ENCODE measurements around the gene MAPKAPK3.
"Not testable (repeated sequence)": the region's sequence is repeated elsewhere in the genome, so short reads cannot be mapped to it uniquely, and the experiment has no call there.

Gene MAPKAPK3

DNA sequence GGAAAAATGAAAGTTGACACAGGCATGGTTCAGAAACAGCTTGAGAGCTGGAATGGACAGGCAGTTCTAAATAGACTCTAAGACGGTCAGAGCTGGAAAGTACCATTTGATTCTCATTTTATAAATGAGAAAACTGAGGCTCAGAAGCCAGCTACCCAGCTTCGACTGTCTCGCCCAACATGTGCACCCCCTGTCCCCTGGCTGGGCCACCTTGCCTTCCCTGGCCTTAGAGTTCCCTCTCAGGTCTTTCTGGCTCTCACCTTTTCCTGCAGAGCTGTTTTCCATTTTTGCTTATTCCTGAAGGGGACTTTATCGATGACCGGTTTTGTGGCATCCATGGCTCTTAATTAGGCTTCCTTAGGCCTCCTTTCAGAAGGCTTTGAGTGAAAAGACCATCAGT, 40.5 kb downstream of the MAPKAPK3 start:
- 93 to 98% methylated on average over 5 of the region's 5 CpGs for WGBS, 2 experiments (ENCODE audit: insufficient coverage in 2 of 2)
- H3K9me3 ChIP-seq (ENCODE audit: control insufficient read depth, low read length): no peaks in the 10 kb centered on the region
- no peaks in the 10 kb centered on the region for H3K4me1 ChIP-seq (ENCODE audit: control insufficient read depth, insufficient read depth, low read length, poor library complexity, severe bottlenecking)
- H3K27ac ChIP-seq (ENCODE audit: low read depth, low read length, severe bottlenecking): no peak overlapping the region
- H3K36me3 ChIP-seq (ENCODE audit: control insufficient read depth, insufficient read depth, low read length): no peaks in the 10 kb centered on the region
- no peak overlapping the region for H3K4me3 ChIP-seq (ENCODE audit: extremely low read depth, insufficient read depth, low read length, poor library complexity, severe bottlenecking)

DNA sequence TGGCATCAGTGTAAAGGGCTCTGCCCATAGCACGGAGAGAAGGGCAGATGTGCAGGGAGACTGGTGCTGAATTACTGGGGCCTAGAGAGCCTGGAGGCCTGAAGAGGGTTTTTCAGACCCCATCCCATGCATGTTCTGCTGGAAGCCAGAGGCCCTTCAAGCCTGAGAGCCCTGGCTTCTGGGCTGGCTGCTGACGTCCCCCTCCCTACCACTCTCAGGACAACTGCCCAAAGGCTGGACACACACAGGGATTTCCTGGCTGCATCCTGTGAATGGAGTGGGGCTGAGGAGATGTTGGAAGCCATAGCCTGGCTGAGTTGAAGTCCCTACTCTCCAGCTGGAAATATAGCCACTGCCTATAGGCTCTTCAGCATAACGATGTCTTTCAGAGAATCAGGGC, 40.9 kb downstream of the MAPKAPK3 start:
- H3K4me1 ChIP-seq (ENCODE audit: control insufficient read depth, insufficient read depth, low read length, poor library complexity, severe bottlenecking): no peaks in the 10 kb centered on the region
- no peak overlapping the region for H3K27ac ChIP-seq (ENCODE audit: low read depth, low read length, severe bottlenecking)
- WGBS, 2 experiments (ENCODE audit: insufficient coverage in 2 of 2): 82 to 90% methylated on average over 1 to 2 of the region's 3 CpGs
- no peak overlapping the region for H3K4me3 ChIP-seq (ENCODE audit: extremely low read depth, insufficient read depth, low read length, poor library complexity, severe bottlenecking)
- H3K9me3 ChIP-seq (ENCODE audit: control insufficient read depth, low read length): no peaks in the 10 kb centered on the region
- no peaks in the 10 kb centered on the region for H3K36me3 ChIP-seq (ENCODE audit: control insufficient read depth, insufficient read depth, low read length)

DNA sequence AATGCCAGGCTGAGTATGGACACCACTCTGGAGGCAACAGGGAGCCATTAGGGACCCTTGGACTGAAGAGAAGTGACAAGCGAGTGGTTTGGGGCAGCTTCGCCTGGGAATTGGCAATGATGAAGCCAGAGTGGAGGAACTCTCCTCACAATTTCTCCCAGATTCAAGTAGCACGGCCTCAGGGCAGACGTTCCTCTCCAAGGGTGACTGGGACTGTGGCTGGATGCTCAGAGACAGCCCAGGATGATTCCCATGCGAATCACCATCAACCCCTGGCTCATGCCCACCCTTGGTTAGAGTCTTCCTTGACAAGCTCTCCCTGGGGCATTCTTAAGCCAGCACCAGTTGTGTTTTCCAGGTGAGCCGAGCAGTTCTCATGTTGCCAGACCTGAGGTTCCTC, 41.5 kb downstream of the MAPKAPK3 start:
- Histone ChIP-seq H3K27ac (ENCODE audit: low read depth, low read length, severe bottlenecking) (no peak overlapping the region), H3K36me3 (ENCODE audit: control insufficient read depth, insufficient read depth, low read length) (no peaks in the 10 kb centered on the region), H3K4me1 (ENCODE audit: control insufficient read depth, insufficient read depth, low read length, poor library complexity, severe bottlenecking) (no peaks in the 10 kb centered on the region), H3K4me3 (ENCODE audit: extremely low read depth, insufficient read depth, low read length, poor library complexity, severe bottlenecking) (no peak overlapping the region), H3K9me3 (ENCODE audit: control insufficient read depth, low read length) (no peaks in the 10 kb centered on the region)
- 93 to 98% methylated on average over 6 of the region's 6 CpGs for WGBS, 2 experiments (ENCODE audit: insufficient coverage in 2 of 2)

DNA sequence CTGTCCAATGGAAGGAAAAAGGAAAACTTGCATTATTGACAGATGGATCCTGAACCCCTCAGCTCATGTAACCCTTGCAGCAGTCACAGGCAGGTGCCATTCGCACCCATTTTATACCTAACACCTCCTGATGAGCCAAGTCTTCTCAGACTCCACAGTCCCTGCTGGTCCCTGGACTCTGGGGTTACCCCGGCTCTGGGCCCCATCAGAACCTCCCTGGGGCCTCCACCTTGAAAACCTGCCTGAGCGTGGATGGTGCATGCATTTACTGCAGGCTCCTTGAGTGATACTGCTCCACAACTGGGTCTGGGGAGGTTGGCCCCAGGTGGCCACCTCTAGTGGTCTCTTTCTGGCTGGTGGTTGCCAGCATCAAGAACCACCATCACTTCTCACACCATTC, 41.9 kb downstream of the MAPKAPK3 start:
- WGBS, 2 experiments (ENCODE audit: insufficient coverage in 2 of 2): 87 to 97% methylated on average over 3 of the region's 3 CpGs
- Histone ChIP-seq H3K4me3 (ENCODE audit: extremely low read depth, insufficient read depth, low read length, poor library complexity, severe bottlenecking) (no peak overlapping the region), H3K36me3 (ENCODE audit: control insufficient read depth, insufficient read depth, low read length) (no peaks in the 10 kb centered on the region), H3K9me3 (ENCODE audit: control insufficient read depth, low read length) (no peaks in the 10 kb centered on the region), H3K27ac (ENCODE audit: low read depth, low read length, severe bottlenecking) (no peak overlapping the region), H3K4me1 (ENCODE audit: control insufficient read depth, insufficient read depth, low read length, poor library complexity, severe bottlenecking) (no peaks in the 10 kb centered on the region)

DNA sequence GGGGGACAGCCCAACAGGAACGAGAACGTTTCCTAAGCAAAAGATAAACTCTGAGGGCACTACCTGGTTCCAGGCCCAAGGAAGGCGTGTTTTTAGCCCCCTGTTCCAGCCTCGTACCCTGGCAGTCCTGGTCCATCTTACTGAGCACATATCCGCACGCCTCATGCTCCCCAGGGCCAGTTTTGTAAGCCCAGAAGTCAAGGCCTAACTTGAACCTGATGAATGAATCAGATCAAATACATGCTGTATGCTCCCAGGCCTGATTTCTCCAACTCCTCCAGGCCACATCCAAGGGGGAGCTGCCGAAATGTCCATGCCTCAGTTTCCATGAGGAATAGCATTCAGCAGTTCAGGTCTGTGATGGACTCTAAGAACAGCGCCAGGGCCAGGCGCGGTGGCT, 43.4 kb downstream of the MAPKAPK3 start:
- Histone ChIP-seq H3K4me3 (ENCODE audit: extremely low read depth, insufficient read depth, low read length, poor library complexity, severe bottlenecking) (no peak overlapping the region), H3K4me1 (ENCODE audit: control insufficient read depth, insufficient read depth, low read length, poor library complexity, severe bottlenecking) (peaks cover 1% of the 10 kb centered on the region), H3K36me3 (ENCODE audit: control insufficient read depth, insufficient read depth, low read length) (no peaks in the 10 kb centered on the region), H3K9me3 (ENCODE audit: control insufficient read depth, low read length) (no peaks in the 10 kb centered on the region), H3K27ac (ENCODE audit: low read depth, low read length, severe bottlenecking) (no peak overlapping the region)
- 91% methylated on average over 9 to 10 of the region's 10 CpGs for WGBS, 2 experiments (ENCODE audit: insufficient coverage in 2 of 2)

DNA sequence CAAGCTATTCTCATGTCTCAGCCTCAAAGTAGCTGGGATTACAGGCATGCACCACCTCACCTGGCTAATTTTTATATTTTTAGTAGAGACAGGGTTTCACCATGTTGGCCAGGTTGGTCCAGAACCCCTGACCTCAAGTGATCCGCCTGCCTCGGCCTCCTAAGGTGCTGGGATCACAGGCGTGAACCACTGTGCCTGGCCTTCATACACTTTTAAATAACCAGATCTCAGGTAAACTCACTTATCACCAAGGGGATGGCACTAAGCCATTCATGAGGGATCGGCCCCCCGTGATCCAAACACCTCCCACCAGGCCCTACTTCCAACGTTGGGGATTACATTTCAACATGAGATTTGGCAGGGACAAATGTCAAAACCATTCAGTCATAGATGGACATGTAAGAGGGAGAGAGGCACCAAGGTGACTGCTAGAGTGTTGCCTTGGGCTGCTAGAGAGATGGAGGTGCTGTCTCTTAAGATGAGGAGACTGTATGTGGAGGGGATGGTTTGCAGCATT, 44.4 kb downstream of the MAPKAPK3 start:
- Histone ChIP-seq H3K36me3 (ENCODE audit: control insufficient read depth, insufficient read depth, low read length) (no peaks in the 10 kb centered on the region), H3K4me3 (ENCODE audit: extremely low read depth, insufficient read depth, low read length, poor library complexity, severe bottlenecking) (no peak overlapping the region), H3K4me1 (ENCODE audit: control insufficient read depth, insufficient read depth, low read length, poor library complexity, severe bottlenecking) (peaks cover 4% of the 10 kb centered on the region), H3K27ac (ENCODE audit: low read depth, low read length, severe bottlenecking) (no peak overlapping the region), H3K9me3 (ENCODE audit: control insufficient read depth, low read length) (no peaks in the 10 kb centered on the region)
- WGBS, 2 experiments (ENCODE audit: insufficient coverage in 2 of 2): 92 to 94% methylated on average over 4 of the region's 6 CpGs

DNA sequence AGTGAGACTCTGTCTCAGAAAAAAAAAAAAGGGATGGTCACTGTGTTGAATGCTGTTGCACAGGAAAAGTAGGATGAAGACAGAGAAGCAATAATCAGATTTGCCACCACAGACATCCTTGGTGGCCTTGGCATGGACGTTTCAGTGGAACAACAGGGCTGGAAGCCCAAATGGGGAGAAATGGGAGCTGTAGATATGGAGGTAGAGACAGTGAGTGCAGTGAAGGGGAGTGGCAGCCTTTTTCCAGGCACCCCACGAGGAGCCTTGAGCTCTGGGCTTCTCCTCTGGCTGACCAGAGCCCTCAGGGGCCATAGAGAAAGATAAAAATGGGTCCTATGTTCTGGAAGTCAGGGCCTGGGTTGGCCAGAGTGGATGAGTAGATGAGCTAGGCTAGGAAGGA, 45.5 kb downstream of the MAPKAPK3 start:
- Histone ChIP-seq H3K9me3 (ENCODE audit: control insufficient read depth, low read length) (no peaks in the 10 kb centered on the region), H3K4me1 (ENCODE audit: control insufficient read depth, insufficient read depth, low read length, poor library complexity, severe bottlenecking) (peaks cover 4% of the 10 kb centered on the region), H3K27ac (ENCODE audit: low read depth, low read length, severe bottlenecking) (no peak overlapping the region), H3K4me3 (ENCODE audit: extremely low read depth, insufficient read depth, low read length, poor library complexity, severe bottlenecking) (no peak overlapping the region), H3K36me3 (ENCODE audit: control insufficient read depth, insufficient read depth, low read length) (no peaks in the 10 kb centered on the region)
- 58 to 70% methylated on average over 2 of the region's 2 CpGs for WGBS, 2 experiments (ENCODE audit: insufficient coverage in 2 of 2)

DNA sequence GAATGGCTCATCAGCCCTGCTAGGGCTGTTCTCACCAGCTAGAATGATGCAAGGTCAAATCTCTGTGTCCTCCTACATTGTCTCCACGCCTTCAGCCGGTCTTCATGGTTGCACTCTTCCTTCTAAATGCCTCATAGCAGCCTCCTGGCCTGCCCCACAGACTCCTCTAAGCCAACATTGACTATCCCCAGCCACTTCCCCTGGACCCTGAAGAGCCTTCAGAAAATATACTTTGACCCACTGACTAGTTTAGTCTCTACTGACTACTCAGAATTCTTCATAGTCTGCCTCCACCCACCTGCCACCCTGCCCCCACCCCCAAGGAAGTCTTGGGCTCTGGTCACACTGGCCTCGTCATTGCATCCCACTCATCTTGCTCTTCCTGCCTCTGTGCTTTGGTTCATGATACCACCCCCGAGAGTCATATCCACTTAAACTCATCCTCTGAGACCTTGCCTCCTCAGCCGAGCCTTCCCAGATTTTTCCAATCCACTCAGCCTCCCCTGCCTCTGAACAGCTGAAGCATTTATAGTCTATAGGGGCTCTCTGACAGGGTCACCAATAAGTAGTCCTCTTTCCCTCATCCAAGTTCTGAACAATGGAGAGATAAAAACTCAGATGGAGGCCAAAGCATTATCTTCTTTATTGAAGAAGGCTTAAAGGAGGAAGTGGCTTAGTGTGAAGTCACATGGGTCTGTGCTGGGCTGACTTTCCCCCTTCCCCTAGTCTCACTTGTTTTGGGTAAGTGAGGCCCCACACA, 48.3 kb downstream of the MAPKAPK3 start:
- H3K4me3 ChIP-seq (ENCODE audit: extremely low read depth, insufficient read depth, low read length, poor library complexity, severe bottlenecking): no peak overlapping the region
- H3K27ac ChIP-seq (ENCODE audit: low read depth, low read length, severe bottlenecking): no peak overlapping the region
- H3K9me3 ChIP-seq (ENCODE audit: control insufficient read depth, low read length): no peaks in the 10 kb centered on the region
- no peaks in the 10 kb centered on the region for H3K36me3 ChIP-seq (ENCODE audit: control insufficient read depth, insufficient read depth, low read length)
- WGBS, 2 experiments (ENCODE audit: insufficient coverage in 2 of 2): 86 to 88% methylated on average over 4 to 5 of the region's 5 CpGs
- H3K4me1 ChIP-seq (ENCODE audit: control insufficient read depth, insufficient read depth, low read length, poor library complexity, severe bottlenecking): peaks cover 4% of the 10 kb centered on the region

DNA sequence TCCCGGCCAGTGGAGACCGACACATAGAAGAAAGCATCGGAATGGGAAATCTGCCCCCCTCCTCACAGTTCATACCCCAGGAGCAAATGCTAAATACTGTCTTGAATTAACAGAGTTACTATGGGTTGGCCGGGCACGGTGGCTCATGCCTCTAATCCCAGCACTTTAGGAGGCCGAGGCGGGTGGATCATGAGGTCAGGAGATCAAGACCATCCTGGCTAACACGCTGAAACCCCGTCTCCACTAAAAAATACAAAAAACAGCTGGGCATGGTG, 48.8 kb downstream of the MAPKAPK3 start:
- not testable (repeated sequence) for H3K27ac ChIP-seq (ENCODE audit: low read depth, low read length, severe bottlenecking); H3K36me3 ChIP-seq (ENCODE audit: control insufficient read depth, insufficient read depth, low read length); H3K9me3 ChIP-seq (ENCODE audit: control insufficient read depth, low read length)

DNA sequence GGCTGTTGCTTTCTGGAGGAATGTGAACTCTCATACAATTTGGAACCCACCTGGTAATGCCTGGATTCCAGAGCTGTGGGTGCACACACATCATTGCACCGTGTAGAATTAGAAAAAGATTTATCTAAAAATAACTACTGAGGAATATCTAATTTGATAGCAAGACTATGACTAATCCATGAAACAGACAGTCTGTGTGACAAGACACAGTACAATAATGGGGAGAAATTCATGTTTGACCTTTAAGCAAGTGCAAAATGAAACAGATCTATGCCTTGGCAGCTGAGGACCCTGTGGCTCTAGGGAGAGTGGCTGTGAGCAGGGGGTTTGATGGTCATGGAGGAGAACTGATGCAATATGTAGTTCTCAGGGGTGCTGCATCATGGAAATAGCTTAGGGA, 49.9 kb downstream of the MAPKAPK3 start:
- Histone ChIP-seq H3K4me1 (ENCODE audit: control insufficient read depth, insufficient read depth, low read length, poor library complexity, severe bottlenecking) (peaks cover 4% of the 10 kb centered on the region), H3K27ac (ENCODE audit: low read depth, low read length, severe bottlenecking) (no peak overlapping the region), H3K4me3 (ENCODE audit: extremely low read depth, insufficient read depth, low read length, poor library complexity, severe bottlenecking) (no peak overlapping the region), H3K36me3 (ENCODE audit: control insufficient read depth, insufficient read depth, low read length) (no peaks in the 10 kb centered on the region), H3K9me3 (ENCODE audit: control insufficient read depth, low read length) (no peaks in the 10 kb centered on the region)
- no CpG with 5 or more reads among the region's 1 CpG for WGBS, 2 experiments (ENCODE audit: insufficient coverage in 2 of 2)

More for the DNA sequence above, 48.8 kb downstream of the MAPKAPK3 start:
- H3K4me1 ChIP-seq (ENCODE audit: control insufficient read depth, insufficient read depth, low read length, poor library complexity, severe bottlenecking); H3K4me3 ChIP-seq (ENCODE audit: extremely low read depth, insufficient read depth, low read length, poor library complexity, severe bottlenecking): not testable (repeated sequence)
- 84 to 93% methylated on average over 4 to 5 of the region's 9 CpGs for WGBS, 2 experiments (ENCODE audit: insufficient coverage in 2 of 2)

DNA sequence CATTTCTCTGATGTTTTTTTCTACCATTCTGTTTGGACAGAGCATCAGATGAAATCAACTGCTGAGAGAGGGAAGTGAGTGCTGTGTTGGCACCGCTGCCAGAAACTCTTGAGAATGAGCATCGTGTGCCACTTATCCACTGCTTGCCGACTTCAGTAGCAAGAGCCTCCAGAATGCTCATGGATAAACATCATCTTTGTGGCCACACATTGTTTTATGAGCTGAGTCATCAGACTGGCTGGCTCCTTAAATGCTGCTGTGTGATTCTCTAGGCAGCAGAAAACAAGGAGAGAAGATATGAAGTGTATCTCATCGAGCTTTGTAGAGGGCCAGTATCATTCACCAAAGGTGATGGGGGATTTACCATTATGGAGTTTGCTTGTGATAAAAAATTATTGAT, 54.4 kb downstream of the MAPKAPK3 start:
- WGBS, 2 experiments (ENCODE audit: insufficient coverage in 2 of 2): 78 to 85% methylated on average over 3 to 4 of the region's 4 CpGs
- Histone ChIP-seq H3K27ac (ENCODE audit: low read depth, low read length, severe bottlenecking) (no peak overlapping the region), H3K36me3 (ENCODE audit: control insufficient read depth, insufficient read depth, low read length) (no peaks in the 10 kb centered on the region), H3K4me3 (ENCODE audit: extremely low read depth, insufficient read depth, low read length, poor library complexity, severe bottlenecking) (no peak overlapping the region), H3K4me1 (ENCODE audit: control insufficient read depth, insufficient read depth, low read length, poor library complexity, severe bottlenecking) (no peaks in the 10 kb centered on the region), H3K9me3 (ENCODE audit: control insufficient read depth, low read length) (no peaks in the 10 kb centered on the region)
